CD1c-positive myeloid dendritic cell (primary cell): Measurements from ENCODE around the gene PIM1.
A peak's percentile ranks its signal among the peaks of the same experiment; 100 is the strongest.
"Not testable (repeated sequence)": the region's sequence is repeated elsewhere in the genome, so short reads cannot be mapped to it uniquely, and the experiment has no call there.

ENCODE experiments used
- DNase-seq: peaks from one replicate; pipeline ENCODE4 v3.0.0-alpha.2; 2016; ENCODE audit errors: extremely low spot score

Gene PIM1

DNA sequence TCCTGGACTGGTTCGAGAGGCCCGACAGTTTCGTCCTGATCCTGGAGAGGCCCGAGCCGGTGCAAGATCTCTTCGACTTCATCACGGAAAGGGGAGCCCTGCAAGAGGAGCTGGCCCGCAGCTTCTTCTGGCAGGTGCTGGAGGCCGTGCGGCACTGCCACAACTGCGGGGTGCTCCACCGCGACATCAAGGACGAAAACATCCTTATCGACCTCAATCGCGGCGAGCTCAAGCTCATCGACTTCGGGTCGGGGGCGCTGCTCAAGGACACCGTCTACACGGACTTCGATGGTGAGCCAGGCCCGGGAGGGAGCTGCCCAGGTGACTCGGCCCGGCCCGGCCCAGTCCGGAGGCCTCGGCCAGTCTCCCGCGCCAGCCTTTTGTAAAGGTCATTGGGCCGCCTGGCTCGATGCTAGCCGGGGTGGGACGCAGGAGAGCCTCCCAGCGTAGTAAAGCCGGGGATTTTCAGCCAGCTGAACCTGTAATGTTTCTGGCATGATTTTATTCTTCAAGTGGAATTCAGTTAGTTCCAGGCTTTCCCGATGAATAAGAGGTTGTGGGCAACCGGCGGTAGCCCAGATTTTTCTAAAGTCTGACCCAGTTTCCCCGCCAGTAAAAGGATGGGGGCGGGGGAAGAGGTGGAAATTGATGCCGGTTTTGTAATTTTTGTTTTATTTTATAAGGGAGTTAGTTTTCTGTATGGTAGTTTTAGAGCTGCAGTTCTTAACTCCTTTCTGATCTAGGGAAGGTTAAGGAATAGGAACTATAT is 1.4 kb downstream of the PIM1 start:
- peak; percentile 24 for DNase-seq

DNA sequence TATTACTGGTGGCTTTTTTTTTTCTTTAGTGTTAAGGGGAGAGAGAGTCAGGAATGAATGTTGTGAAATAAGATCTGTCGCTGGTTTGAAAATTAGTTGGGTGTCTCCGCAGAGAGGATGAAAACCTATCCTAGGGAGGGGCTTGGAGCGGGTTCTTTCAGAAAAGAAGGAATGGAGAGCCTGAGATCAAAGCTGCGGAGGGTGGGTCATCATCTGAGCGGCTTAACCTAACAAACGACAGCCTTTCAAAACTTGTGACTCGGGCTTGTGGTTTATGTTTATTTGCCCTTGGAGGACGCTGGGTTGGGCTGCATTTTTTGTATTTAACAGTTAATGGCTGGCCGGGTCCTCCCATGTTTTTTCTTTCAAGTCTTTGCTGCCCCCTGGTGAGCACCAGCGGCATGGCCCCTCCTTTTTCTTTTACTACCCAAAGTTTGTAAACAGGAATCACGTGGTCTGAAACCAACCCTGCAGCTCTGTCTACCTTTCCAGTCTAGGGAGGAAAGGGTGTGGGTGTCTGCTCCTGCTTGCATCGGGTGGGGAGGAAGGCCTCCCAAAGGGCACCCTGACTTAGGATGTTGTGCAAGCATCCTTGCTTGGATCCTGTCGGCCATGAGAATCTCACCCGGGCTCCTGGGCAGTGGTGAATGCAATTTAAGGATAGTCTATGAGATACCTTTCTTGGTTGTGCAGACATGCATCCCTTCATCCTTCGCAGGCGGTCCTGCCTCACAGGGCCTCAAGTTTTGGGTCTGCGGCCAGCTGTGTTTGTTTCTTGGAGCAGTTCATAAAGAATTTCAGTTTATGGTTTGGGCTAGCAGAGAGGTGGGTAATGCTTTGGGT is 2.2 kb downstream of the PIM1 start:
- peak; percentile 95 for DNase-seq

DNA sequence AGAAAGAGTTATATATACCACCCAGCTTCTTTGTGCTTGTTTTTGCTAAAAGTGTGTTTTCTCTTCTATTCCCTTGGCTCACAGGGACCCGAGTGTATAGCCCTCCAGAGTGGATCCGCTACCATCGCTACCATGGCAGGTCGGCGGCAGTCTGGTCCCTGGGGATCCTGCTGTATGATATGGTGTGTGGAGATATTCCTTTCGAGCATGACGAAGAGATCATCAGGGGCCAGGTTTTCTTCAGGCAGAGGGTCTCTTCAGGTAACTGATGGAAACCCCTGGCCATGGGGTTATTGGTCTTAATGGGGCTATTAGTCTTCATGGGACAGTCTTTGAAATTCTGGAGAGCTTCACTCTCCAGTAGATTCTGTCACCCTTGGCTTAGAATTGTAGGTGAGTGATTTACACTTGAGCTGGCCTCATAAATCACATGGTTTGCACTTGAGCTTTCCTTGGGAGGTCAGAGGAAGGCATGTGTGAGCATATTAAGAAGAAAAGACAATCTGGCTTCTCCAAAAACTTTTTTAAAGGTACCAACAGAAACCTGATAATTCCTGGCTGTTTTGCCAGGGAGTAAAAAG is 3.0 kb downstream of the PIM1 start:
- no peak for DNase-seq

DNA sequence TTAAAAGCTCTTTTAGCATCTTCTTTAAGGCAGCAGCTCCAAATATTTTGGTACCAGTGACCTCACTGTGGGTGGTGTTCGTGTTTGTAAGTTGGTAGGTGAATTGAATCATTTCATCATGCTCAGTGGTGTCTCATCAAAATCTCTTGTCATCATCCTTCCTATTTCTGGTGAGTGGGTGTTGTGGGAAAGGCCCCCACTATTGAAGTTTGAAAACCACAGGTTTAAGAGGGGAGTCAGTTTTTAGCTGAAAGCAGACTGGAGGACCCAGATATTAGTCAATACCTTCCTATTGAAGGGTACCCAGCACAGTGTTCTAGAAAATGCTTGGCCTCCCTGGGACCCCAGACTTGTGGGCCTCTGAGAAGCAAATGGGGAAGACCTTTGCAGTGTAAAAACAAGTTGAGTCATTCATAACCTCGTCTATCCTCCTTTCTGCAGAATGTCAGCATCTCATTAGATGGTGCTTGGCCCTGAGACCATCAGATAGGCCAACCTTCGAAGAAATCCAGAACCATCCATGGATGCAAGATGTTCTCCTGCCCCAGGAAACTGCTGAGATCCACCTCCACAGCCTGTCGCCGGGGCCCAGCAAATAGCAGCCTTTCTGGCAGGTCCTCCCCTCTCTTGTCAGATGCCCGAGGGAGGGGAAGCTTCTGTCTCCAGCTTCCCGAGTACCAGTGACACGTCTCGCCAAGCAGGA is 3.7 kb downstream of the PIM1 start:
- peak; percentile 68 for DNase-seq

DNA sequence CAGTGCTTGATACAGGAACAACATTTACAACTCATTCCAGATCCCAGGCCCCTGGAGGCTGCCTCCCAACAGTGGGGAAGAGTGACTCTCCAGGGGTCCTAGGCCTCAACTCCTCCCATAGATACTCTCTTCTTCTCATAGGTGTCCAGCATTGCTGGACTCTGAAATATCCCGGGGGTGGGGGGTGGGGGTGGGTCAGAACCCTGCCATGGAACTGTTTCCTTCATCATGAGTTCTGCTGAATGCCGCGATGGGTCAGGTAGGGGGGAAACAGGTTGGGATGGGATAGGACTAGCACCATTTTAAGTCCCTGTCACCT is 4.2 kb downstream of the PIM1 start:
- DNase-seq = no peak

DNA sequence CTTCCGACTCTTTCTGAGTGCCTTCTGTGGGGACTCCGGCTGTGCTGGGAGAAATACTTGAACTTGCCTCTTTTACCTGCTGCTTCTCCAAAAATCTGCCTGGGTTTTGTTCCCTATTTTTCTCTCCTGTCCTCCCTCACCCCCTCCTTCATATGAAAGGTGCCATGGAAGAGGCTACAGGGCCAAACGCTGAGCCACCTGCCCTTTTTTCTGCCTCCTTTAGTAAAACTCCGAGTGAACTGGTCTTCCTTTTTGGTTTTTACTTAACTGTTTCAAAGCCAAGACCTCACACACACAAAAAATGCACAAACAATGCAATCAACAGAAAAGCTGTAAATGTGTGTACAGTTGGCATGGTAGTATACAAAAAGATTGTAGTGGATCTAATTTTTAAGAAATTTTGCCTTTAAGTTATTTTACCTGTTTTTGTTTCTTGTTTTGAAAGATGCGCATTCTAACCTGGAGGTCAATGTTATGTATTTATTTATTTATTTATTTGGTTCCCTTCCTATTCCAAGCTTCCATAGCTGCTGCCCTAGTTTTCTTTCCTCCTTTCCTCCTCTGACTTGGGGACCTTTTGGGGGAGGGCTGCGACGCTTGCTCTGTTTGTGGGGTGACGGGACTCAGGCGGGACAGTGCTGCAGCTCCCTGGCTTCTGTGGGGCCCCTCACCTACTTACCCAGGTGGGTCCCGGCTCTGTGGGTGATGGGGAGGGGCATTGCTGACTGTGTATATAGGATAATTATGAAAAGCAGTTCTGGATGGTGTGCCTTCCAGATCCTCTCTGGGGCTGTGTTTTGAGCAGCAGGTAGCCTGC is 4.8 kb downstream of the PIM1 start:
- no peak for DNase-seq

DNA sequence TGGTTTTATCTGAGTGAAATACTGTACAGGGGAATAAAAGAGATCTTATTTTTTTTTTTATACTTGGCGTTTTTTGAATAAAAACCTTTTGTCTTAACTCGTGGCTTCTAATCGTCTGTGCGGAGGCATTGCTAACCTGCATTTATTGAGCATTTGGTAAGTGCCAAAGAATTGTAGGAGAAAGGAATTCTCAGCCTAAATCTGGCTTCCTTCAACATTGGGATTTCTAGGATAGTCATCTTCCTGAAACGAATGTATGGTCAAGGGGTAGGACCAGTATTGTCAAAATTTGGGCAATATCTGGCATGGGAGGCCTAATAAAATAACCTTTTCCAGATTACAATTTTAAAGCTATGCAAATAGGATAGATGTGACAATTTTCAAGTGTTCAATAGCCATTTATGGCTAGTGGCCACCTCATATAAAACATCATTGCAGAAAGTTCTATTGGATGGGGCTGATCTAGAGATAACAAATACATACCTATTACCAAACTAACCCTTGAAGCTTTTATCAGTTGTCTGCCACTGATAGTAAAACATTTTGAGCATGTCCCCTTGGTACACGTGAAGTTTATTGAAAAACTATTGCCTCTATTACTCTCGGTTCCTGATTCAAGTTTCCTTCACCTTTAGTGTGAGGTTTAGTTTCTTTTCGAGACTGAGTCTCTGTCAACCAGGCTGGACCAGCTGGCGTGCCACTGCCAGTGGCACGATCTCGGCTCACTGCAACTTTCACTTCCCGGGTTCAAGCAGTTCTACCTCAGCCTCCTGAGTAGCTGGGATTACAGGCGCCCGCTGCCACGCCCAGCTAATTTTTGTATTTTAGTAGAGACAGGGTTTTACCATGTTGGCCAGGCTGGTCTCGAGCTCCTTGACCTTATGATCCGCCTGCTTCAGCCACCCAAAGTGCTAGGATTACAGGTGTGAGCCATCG is 5.6 kb downstream of the PIM1 start:
- DNase-seq = peak; percentile 59

DNA sequence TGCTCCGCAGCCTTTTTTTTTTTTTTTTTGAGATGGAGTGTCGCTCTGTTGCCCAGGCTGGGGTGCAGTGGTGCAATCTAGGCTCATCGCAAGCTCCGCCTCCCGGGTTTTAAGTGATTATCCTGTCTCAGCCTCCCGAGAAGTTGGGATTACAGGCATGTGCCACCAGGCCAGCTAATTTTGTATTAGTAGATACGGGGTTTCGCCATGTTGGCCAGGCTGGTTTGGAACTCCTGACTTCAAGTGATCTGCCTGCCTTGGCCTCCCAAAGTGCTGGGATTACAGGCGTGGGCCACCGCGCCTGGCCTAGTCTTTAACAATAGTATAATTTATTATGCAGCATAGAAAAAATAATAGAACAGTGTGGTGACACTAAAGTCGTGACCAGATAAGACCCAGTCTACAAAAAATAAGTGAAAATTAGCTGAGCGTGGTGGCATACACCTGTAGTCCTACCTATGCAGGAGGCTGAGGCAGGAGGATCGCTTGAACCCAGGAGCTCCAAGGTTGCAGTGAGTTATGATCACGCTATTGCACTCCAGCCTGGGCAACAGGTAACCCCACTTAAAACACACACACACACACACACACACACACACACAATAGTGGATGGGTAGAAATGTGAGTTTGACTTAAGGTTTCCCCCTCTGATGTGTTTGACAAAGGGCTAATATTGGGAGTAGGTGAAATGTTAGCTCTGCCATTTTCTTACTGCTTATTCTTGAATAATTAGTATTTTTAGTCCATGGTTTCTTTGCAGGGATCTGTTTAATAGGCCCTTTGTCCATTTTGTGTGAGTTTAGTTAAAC is 6.5 kb downstream of the PIM1 start:
- DNase-seq = no peak

DNA sequence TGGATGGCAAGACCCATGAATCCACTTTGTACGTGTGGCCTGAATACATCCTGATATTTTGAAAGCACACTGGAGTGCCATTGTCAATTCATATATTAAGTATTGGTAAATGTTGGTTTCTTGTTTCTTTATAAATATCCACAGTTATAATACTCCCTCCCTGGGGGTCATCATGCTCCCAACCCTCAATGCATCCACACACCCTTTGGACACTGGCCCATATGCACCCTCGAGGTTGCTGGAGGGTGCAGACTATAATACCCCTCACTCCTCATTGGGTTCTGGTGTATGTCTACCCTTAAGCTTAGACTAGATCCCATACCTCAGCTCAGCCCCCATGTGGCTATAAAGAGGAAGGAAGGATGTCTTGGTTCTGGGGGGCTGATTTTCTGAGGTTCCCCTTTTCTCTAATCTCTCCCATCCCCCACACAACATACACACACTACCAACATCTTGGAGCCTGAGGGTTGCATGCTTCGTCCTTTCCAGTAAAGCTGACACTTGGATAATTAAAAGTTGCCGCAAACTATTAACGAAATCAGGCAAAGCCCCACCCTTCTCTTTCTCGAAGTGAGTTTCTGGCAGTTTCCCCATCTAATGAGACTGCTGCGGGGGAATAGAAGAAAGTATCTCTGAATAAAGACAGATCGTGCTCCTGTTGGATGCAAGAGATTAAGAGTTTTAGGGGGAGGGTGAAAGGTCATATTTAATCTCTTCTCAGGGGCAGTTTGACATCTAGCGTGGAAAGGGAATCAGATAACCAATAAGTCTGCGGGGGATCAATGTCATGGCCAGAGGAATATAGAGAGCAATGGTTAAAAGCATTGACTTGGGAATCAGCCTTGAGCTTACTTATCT is 7.4 kb downstream of the PIM1 start:
- DNase-seq = peak; percentile 34

DNA sequence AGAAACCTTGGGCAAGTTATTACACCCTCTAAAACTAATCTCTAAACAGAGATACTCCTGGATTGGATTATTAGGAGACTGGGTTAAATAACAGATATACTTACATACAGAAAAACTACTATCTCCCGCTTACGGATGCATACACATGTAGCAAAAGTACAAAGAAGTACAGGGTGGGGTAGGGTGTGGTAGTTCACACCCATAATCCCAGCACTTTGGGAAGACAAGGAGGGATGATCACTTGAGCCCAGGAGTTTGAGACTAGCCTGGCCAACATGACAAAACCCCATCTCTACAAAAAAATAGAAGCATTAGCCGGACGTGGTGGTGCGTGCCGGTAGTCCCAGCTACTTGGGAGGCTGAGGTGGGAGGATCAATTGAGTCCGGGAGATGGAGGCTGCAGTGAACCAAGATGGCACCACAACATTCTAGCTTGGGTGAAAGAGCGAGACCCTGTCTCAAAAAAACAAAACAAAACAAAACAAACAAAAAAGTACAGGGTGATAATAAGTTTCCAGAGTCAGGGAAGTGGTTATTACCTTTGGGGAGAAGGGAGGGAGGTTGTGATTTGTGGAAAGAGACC is 8.1 kb downstream of the PIM1 start:
- no peak for DNase-seq

DNA sequence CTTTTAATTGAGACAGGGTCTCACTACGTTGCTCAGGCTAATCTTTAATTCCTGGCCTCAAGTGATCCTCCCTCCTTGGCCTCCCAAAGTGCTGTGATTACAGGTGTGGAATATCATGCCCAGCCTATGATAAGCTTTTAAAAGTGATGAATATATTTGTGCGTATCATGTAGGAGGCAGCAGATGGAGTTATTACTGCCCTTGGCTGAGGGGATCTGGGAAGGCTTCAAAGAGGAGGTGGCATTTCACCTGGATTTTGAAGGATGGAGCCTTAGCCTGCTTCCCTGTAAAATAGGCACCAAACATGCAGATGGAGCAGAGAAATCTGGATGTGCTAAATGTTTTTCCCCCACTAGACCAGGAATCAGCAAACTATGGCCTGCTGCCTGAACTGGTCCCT is 10.1 kb downstream of the PIM1 start:
- DNase-seq = no peak

DNA sequence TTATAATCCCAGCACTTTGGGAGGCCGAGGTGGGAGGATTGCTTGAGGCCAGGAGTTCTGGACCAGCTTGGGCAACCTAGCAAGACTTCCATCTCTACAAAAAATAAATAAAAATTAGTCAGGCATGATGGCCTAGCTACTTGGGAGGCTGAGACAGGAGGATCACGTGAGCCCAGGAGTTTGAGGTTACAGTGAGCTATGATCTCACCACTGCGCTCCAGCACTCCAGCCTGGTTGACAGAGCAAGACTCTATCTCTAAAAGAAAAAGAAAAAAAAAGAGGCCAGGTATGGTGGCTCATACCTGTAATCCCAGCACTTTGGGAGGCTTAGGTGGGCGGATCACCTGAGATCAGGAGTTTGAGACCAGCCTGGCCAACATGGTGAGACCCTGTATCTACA is 10.7 kb downstream of the PIM1 start:
- DNase-seq = not testable (repeated sequence)

DNA sequence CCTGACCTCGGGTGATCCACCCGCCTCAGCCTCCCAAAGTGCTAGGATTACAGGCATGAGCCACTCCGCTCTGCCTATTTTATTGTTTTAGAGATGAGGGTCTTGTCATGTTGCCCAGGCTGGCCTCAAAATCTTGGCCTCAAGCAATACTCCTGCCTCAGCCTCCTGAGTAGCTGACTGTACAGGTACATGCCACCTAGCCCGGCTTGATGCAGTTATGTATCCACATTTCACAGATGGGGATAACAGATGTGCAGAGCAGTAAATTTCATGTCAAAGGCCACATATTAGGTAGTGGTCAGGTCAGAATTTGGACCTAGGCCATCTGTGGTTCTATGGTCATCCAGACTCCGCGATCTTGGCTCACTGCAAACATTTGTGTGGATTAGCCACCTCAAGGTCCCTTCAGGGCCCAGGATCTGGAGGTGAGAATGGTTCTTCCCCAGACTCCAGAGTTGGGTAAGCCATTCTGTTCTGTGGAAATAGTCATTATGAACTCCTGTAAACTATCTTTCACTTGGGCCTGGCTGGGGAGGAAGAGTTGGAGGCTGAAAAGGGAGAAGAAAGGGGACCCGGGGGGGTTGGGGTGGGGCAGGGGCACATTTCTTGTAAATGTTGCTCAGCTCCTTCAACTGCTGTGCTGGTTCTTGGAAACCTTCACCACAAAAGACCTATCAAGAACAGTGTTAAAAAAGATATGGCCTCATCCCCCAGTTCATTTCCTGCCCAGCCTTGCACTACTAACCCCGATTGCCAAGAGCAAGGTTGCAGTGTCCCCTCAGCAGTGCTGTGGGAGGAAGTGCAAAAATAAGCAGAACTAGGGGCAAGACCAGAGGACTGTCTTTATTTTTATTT is 13.0 kb downstream of the PIM1 start:
- peak; percentile 84 for DNase-seq

DNA sequence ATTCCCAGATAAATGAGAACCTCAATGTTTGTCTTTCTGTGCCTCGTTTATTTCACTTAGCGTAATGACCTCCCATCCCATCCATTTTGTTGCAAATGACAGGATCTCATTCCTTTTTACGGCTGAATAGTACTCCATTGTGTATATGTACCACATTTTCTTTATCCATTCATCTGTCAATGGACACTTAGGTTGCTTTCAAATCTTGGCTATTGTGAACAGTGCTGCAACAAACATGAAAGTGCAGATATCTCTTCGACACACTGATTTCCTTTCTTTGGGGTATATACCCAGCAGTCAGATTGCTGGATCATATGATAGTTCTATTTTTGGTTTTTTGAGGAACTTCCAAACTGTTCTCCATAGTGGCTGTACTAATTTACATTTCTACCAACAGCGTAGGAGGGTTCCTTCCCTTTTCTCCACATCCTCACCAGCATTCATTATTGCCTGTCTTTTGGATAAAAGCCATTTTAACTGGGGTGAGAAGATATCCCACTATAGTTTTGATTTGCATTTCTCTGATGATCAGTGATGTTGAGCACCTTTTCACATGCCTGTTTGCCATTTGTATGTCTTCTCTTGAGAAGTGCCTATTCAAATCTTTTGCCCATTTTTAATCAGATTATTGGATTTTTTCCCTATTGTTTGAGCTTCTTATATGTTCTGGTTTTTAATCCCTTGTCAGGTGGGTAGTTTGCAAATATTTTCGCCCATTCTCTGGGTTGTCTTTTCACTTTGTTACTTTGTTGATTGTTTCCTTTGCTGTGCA is 16.2 kb downstream of the PIM1 start:
- DNase-seq = peak; percentile 83

DNA sequence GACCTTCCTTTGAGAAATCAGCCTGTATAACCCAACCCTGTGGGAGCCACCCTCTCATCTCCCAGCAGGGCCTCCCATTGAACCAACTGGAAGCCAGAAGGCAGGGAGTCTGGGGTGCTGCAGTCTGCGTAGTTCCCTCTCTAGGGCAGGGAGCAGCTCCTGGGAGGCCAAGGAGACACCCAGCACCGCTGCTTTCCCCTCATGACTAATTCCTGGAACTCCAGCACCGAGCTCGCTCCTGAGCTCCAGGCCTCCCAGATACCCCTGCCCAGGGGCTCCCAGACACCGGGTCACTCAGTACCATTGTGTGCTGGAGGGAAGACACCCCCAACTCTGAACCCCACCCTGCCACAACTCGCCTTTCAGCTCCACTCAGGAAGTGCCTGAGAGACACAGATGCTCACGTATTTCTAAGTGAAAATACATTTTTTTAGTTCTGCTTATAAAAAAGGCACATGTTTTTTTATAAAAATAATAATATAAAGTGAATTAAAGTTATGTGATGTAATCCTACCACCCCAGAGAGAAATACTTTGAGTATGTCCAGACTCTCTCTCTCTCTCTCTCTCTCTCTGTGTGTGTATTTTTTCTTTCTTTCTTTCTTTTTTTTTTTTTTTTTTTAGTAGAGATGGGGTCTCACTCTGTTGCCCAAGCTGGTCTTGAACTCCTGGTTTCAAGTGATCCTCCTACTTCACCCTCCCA is 17.5 kb downstream of the PIM1 start:
- peak; percentile 62 for DNase-seq
